Neural crest cell (in vitro differentiated cells): ENCODE data around the gene FRMD4A. TPM values are rescaled to one million over a fixed set of nuclear protein-coding genes. Genes with fewer than 3 reads are reported as not detected.
"Not testable (repeated sequence)": the region's sequence is repeated elsewhere in the genome, so short reads cannot be mapped to it uniquely, and the experiment has no call there.

Experiments
- DNase-seq: peaks from one replicate; pipeline ENCODE4 v3.0.0; 2021; ENCODE audit warnings: low read depth, mixed read lengths, low spot score
- H3K27ac Mint-ChIP-seq: one replicate; pipeline ENCODE4 v1.8.0; 2021; ENCODE audit warnings: mild to moderate bottlenecking, mixed read lengths; ENCODE audit not compliant: unreplicated experiment
- H3K27me3 Mint-ChIP-seq: 2 replicates; pipeline ENCODE4 v1.8.0; 2021; ENCODE audit warnings: low read depth, mild to moderate bottlenecking, mixed read lengths
- H3K36me3 Mint-ChIP-seq: 2 replicates; pipeline ENCODE4 v1.8.0; 2021; ENCODE audit warnings: low read depth, mild to moderate bottlenecking, mixed read lengths
- H3K4me1 Mint-ChIP-seq: 2 replicates; pipeline ENCODE4 v1.8.0; 2021; ENCODE audit warnings: mixed read lengths
- H3K4me3 Mint-ChIP-seq: one replicate; pipeline ENCODE4 v1.8.0; 2021; ENCODE audit warnings: mild to moderate bottlenecking, mixed read lengths
- H3K9me3 Mint-ChIP-seq: 2 replicates; pipeline ENCODE4 v1.8.0; 2021; ENCODE audit warnings: mixed read lengths
- CTCF ChIP-seq: fragments of 200-600 bp; sonication (generic); conservative IDR thresholded peaks from 2 replicates; pipeline ENCODE4 v1.5.0; 2021; ENCODE audit warnings: antibody characterized with exemption, mild to moderate bottlenecking
- total RNA-seq: library from RNA; stranded (reverse); gene quantifications from 2 replicates; pipeline ENCODE4 v1.2.1, GENCODE V29; 2021

The FRMD4A gene
- total RNA-seq, 1 donor from 2014 or later, result 65.3 TPM

GRCh38 chr10:14211610-14212009 is 119.1 kb downstream of the FRMD4A start:
- Mint-ChIP-seq H3K4me1 (no peaks in the 10 kb centered on the region), H3K36me3 (no peaks in the 10 kb centered on the region), H3K27me3 (no peaks in the 10 kb centered on the region), H3K27ac (no peak overlapping the region), H3K9me3 (no peaks in the 10 kb centered on the region), H3K4me3 (no peak overlapping the region)
- no peak for TF ChIP-seq CTCF
- DNase-seq, result no peak

GRCh38 chr10:14208231-14208630 is 122.5 kb downstream of the FRMD4A start:
- peaks cover 4% of the 10 kb centered on the region for H3K4me1 Mint-ChIP-seq
- H3K36me3 Mint-ChIP-seq, result no peaks in the 10 kb centered on the region
- no peak overlapping the region for H3K4me3 Mint-ChIP-seq
- no peaks in the 10 kb centered on the region for H3K9me3 Mint-ChIP-seq
- DNase-seq, result no peak
- no peak overlapping the region for H3K27ac Mint-ChIP-seq
- no peak for TF ChIP-seq CTCF
- no peaks in the 10 kb centered on the region for H3K27me3 Mint-ChIP-seq

DNA sequence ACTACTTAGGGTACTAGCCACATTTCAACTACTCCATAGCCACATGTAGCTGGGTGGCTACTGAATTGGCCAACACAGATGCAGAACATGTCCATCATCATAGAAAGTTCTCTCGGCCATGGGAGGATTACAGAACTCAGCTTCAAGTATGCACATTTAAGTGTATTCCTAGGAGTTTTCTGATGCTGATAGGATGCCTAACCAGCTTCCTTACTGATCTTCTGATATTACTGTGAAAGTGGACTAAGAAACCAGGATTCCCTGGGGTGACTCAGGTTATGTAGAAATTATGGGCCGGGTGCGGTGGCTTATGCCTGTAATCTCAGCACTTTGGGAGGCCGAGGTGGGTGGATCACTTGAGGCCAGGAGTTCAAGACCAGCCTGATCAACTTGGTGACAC is 125.5 kb downstream of the FRMD4A start:
- TF ChIP-seq CTCF, result no peak
- no peaks in the 10 kb centered on the region for H3K27me3 Mint-ChIP-seq
- no peaks in the 10 kb centered on the region for H3K9me3 Mint-ChIP-seq
- DNase-seq, result no peak
- no peaks in the 10 kb centered on the region for H3K36me3 Mint-ChIP-seq
- H3K4me1 Mint-ChIP-seq, result peaks cover 4% of the 10 kb centered on the region
- H3K27ac Mint-ChIP-seq, result no peak overlapping the region
- no peak overlapping the region for H3K4me3 Mint-ChIP-seq

GRCh38 chr10:14200698-14201544 is 129.8 kb downstream of the FRMD4A start:
- H3K27ac Mint-ChIP-seq, result no peak overlapping the region
- peak; percentile 41 for DNase-seq

DNA sequence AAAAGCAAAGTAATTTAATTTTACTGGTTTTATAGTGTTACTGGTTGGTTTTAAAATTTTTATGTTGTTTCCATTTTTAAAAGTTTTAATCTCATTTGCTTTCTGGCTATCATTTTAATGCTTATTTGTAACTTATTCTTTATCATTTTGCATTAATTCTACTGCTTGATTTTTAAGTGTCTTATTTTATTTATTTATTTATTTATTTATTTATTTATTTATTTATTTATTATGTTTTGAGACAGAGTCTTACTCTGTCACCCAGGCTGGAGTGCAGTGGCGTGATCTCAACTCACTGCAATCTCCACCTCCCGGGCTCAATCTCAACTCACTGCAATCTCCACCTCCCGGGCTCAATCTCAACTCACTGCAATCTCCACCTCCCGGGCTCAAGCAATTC is 131.6 kb downstream of the FRMD4A start:
- not testable (repeated sequence) for H3K36me3 Mint-ChIP-seq, H3K27me3 Mint-ChIP-seq, DNase-seq, H3K27ac Mint-ChIP-seq, H3K4me1 Mint-ChIP-seq, H3K9me3 Mint-ChIP-seq, H3K4me3 Mint-ChIP-seq

More at GRCh38 chr10:14200698-14201544, 129.8 kb downstream of the FRMD4A start:
- TF ChIP-seq CTCF, result peak; percentile 54
- Mint-ChIP-seq H3K4me1 (peaks cover 4% of the 10 kb centered on the region), H3K9me3 (no peaks in the 10 kb centered on the region), H3K36me3 (no peaks in the 10 kb centered on the region), H3K27me3 (peaks cover 2% of the 10 kb centered on the region), H3K4me3 (no peak overlapping the region)

DNA sequence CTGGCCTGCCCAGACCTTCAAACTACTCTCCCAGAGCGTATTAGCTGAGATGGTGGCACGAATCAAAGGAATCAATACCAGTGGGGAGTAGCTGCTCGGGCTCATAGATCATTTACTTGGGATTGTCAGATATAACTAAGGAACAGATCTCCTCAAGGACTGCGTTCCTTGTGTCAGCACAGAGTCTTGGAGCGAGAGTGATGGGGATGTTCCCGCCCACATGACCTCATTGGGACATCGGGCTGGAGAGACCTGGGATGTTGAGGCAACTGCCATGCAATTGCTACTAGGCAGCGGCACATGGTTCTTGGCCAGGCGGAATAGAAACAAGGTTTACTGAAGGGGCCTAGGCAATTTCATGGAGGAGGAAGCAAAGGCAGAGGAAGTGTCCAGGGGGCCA is 132.6 kb downstream of the FRMD4A start:
- Mint-ChIP-seq H3K4me3 (no peak overlapping the region), H3K27ac (no peak overlapping the region), H3K4me1 (no peaks in the 10 kb centered on the region), H3K27me3 (peaks cover 4% of the 10 kb centered on the region), H3K36me3 (no peaks in the 10 kb centered on the region), H3K9me3 (no peaks in the 10 kb centered on the region)
- TF ChIP-seq CTCF, result no peak
- DNase-seq, result no peak
